HCEC 1CT (cell line): Measurements from ENCODE around the gene MAMDC4.
"Not testable (repeated sequence)": the region's sequence is repeated elsewhere in the genome, so short reads cannot be mapped to it uniquely, and the experiment has no call there.

Experiments
- DNase-seq: peaks from one replicate; pipeline ENCODE4 v3.0.0-alpha.2; 2017

Gene MAMDC4

GRCh38 chr9:136862849-136863622 is 10.9 kb downstream of the MAMDC4 start:
- DNase-seq, result no peak

GRCh38 chr9:136863623-136864273 is 11.6 kb downstream of the MAMDC4 start:
- no peak for DNase-seq

GRCh38 chr9:136865041-136865767 is 13.1 kb downstream of the MAMDC4 start:
- no peak for DNase-seq

GRCh38 chr9:136865768-136866103 is 13.6 kb downstream of the MAMDC4 start:
- no peak for DNase-seq

- not testable (repeated sequence) for DNase-seq
Observed at GRCh38 chr9:136866898-136867421, 14.8 kb downstream of the MAMDC4 start.

GRCh38 chr9:136867480-136867879 is 15.3 kb downstream of the MAMDC4 start:
- DNase-seq, result no peak

GRCh38 chr9:136867917-136868316 is 15.8 kb downstream of the MAMDC4 start:
- no peak for DNase-seq

GRCh38 chr9:136868644-136869043 is 16.5 kb downstream of the MAMDC4 start:
- no peak for DNase-seq

GRCh38 chr9:136869611-136870010 is 17.5 kb downstream of the MAMDC4 start:
- not testable (repeated sequence) for DNase-seq

GRCh38 chr9:136875155-136875554 is 23.0 kb downstream of the MAMDC4 start:
- DNase-seq, result no peak

- DNase-seq, result no peak
Observed at GRCh38 chr9:136876476-136876875, 24.3 kb downstream of the MAMDC4 start.

GRCh38 chr9:136880651-136881050 is 28.5 kb downstream of the MAMDC4 start:
- no peak for DNase-seq

GRCh38 chr9:136881691-136882108 is 29.6 kb downstream of the MAMDC4 start:
- DNase-seq, result no peak

GRCh38 chr9:136882109-136882946 is 30.2 kb downstream of the MAMDC4 start:
- peak; percentile 71 for DNase-seq

- not testable (repeated sequence) for DNase-seq
Observed at GRCh38 chr9:136882947-136883283, 30.8 kb downstream of the MAMDC4 start.

- not testable (repeated sequence) for DNase-seq
Observed at GRCh38 chr9:136883670-136884069, 31.5 kb downstream of the MAMDC4 start.

GRCh38 chr9:136885950-136886578 is 33.9 kb downstream of the MAMDC4 start, which contains the start of gene TRAF2:
TRAF2 (plus strand) TSS chr9:136886516; CDS start chr9:136898741, 12,225 bp downstream.
- DNase-seq, result peak; percentile 98

- peak; percentile 12 for DNase-seq
Observed at GRCh38 chr9:136886610-136887597, 34.8 kb downstream of the MAMDC4 start.

- DNase-seq, result no peak
Observed at GRCh38 chr9:136888454-136888853, 36.3 kb downstream of the MAMDC4 start.

GRCh38 chr9:136889858-136890257 is 37.7 kb downstream of the MAMDC4 start:
- no peak for DNase-seq

GRCh38 chr9:136890661-136891060 is 38.5 kb downstream of the MAMDC4 start:
- DNase-seq, result no peak
